ENCODE data around the gene KCNT2.

- TF ChIP-seq CTCF (conservative IDR thresholded peaks at IDR 0.05; ENCODE audit: low read length) = no peak
- TF ChIP-seq EZH2phosphoT487 (IDR thresholded peaks at IDR 0.05; ENCODE audit: borderline replicate concordance, low read depth, low read length) = no peak
Observed at GRCh38 chr1:196563768-196564167, 44.5 kb downstream of the KCNT2 start.
